Neural cell (in vitro differentiated cells): ENCODE results near the gene HEBP1.

Source experiments
- CTCF ChIP-seq: fragments of 450-650 bp; IDR thresholded peaks from 2 replicates; pipeline ENCODE4 v1.5.1; 2014; ENCODE audit warnings: antibody characterized with exemption, mild to moderate bottlenecking, moderate library complexity; ENCODE audit not compliant: poor library complexity, severe bottlenecking
- EP300 ChIP-seq: fragments of 450-650 bp; conservative IDR thresholded peaks from 2 replicates; pipeline ENCODE4 v1.6.1; 2014; ENCODE audit warnings: antibody characterized with exemption, mild to moderate bottlenecking, moderate library complexity; ENCODE audit not compliant: poor library complexity, severe bottlenecking
- EZH2 ChIP-seq: fragments of 200-600, 300-800 bp; shearing (Covaris generic), sonication (generic); IDR thresholded peaks from 2 replicates; pipeline ENCODE4 v1.6.1; 2014; ENCODE audit warnings: antibody characterized with exemption, low read length, borderline replicate concordance, mild to moderate bottlenecking; ENCODE audit not compliant: insufficient read depth, poor library complexity, severe bottlenecking
- MXI1 ChIP-seq: fragments of 450-650 bp; conservative IDR thresholded peaks from 2 replicates; pipeline ENCODE4 v1.6.1; 2014; ENCODE audit warnings: antibody characterized with exemption, mild to moderate bottlenecking; ENCODE audit not compliant: poor library complexity, severe bottlenecking
- TAF1 ChIP-seq: IDR thresholded peaks from 2 replicates; pipeline ENCODE4 v1.6.1; 2012; ENCODE audit warnings: low read depth
- TF ChIP-seq, protein P1 (sequence below): IDR thresholded peaks from 2 replicates; pipeline ENCODE4 v1.6.1; 2012; ENCODE audit warnings: borderline replicate concordance

DNA sequence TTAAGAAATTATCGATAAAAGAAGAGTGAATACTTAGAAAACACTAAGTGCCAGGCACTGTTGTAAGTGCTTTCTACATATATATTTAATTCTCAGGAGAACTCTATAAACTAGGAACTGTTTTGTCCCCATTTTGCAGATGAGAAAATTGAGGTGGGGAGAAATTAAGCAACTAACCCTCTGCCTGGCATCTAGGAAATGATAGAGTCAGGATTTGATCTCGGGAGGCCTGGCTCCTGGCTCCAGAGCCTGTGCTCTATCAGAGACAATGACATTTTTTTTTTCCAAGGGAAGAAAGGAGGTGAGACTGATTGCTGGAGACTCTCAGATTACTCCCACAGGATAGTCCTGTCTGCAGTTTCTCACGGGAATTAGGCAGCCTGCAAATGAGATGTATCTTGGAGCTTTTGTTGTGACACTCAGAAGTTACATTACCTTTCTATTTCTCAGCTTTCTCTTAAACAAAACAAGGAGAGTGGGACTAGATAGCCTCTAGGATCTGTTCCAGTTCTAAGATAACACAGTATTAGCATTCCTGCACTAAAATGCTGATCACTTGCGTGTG lies 42.7 kb upstream of the HEBP1 start:
- TF ChIP-seq CTCF: no peak
- no peak for TF ChIP-seq TAF1
- TF ChIP-seq EP300: no peak
- TF ChIP-seq MXI1: no peak
- TF ChIP-seq, protein P1, sequence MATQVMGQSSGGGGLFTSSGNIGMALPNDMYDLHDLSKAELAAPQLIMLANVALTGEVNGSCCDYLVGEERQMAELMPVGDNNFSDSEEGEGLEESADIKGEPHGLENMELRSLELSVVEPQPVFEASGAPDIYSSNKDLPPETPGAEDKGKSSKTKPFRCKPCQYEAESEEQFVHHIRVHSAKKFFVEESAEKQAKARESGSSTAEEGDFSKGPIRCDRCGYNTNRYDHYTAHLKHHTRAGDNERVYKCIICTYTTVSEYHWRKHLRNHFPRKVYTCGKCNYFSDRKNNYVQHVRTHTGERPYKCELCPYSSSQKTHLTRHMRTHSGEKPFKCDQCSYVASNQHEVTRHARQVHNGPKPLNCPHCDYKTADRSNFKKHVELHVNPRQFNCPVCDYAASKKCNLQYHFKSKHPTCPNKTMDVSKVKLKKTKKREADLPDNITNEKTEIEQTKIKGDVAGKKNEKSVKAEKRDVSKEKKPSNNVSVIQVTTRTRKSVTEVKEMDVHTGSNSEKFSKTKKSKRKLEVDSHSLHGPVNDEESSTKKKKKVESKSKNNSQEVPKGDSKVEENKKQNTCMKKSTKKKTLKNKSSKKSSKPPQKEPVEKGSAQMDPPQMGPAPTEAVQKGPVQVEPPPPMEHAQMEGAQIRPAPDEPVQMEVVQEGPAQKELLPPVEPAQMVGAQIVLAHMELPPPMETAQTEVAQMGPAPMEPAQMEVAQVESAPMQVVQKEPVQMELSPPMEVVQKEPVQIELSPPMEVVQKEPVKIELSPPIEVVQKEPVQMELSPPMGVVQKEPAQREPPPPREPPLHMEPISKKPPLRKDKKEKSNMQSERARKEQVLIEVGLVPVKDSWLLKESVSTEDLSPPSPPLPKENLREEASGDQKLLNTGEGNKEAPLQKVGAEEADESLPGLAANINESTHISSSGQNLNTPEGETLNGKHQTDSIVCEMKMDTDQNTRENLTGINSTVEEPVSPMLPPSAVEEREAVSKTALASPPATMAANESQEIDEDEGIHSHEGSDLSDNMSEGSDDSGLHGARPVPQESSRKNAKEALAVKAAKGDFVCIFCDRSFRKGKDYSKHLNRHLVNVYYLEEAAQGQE: no peak
- no peak for TF ChIP-seq EZH2
